ENCODE results near the gene CACNA1E. TPM values are rescaled to one million over a fixed set of nuclear protein-coding genes. Genes with fewer than 3 reads are reported as not detected.
"Not testable (repeated sequence)": the region's sequence is repeated elsewhere in the genome, so short reads cannot be mapped to it uniquely, and the experiment has no call there.

The CACNA1E gene
- total RNA-seq, 1 experiment from 2014 or later = 0.45 TPM

- ChIA-PET CTCF (no interaction called here), POLR2A (no interaction called here)
- H3K27me3 ChIP-seq (replicated peaks; ENCODE audit: control insufficient read depth, insufficient read depth, low read length) = no peaks in the 10 kb centered on the region
- no peaks in the 10 kb centered on the region for H3K36me3 ChIP-seq (ENCODE audit: control insufficient read depth, insufficient read depth, low read length)
- H3K27ac Mint-ChIP-seq (ENCODE audit: unreplicated experiment) = no peak overlapping the region
- no TSS peak for BruUV-seq (replicated peaks)
- no peaks in the 10 kb centered on the region for H3K9me3 ChIP-seq
- no peak overlapping the region for H3K4me3 Mint-ChIP-seq (ENCODE audit: unreplicated experiment)
- TF ChIP-seq CTCF (IDR thresholded peaks at IDR 0.05; ENCODE audit: insufficient read depth in 1 of 2, low read depth in 1 of 2, low read length in 1 of 2, severe bottlenecking in 1 of 2, unreplicated experiment in 1 of 2) = no peak
- peaks cover 8% of the 10 kb centered on the region for H3K4me1 Mint-ChIP-seq (ENCODE audit: low read depth, unreplicated experiment)
- no peak for DNase-seq
- H3K4me3 ChIP-seq (ENCODE audit: low read depth, low read length) = no peak overlapping the region
- H3K4me1 ChIP-seq = no peaks in the 10 kb centered on the region
- H3K9me3 Mint-ChIP-seq (ENCODE audit: unreplicated experiment) = no peaks in the 10 kb centered on the region
- no peaks in the 10 kb centered on the region for H3K36me3 Mint-ChIP-seq (ENCODE audit: insufficient read depth, unreplicated experiment)
- H3K27me3 Mint-ChIP-seq (ENCODE audit: insufficient read depth, unreplicated experiment) = peaks cover 17% of the 10 kb centered on the region
- intact Hi-C loops (cut with micrococcal nuclease; ENCODE audit: unreplicated experiment) = no loop called here
Observed at GRCh38 chr1:181818459-181818858, 335.1 kb downstream of the CACNA1E start.

GRCh38 chr1:181818943-181819342 lies 335.6 kb downstream of the CACNA1E start:
- Mint-ChIP-seq H3K27me3 (ENCODE audit: insufficient read depth, unreplicated experiment) (peaks cover 15% of the 10 kb centered on the region), H3K9me3 (ENCODE audit: unreplicated experiment) (no peaks in the 10 kb centered on the region), H3K4me3 (ENCODE audit: unreplicated experiment) (no peak overlapping the region), H3K4me1 (ENCODE audit: low read depth, unreplicated experiment) (peaks cover 8% of the 10 kb centered on the region), H3K27ac (ENCODE audit: unreplicated experiment) (no peak overlapping the region), H3K36me3 (ENCODE audit: insufficient read depth, unreplicated experiment) (no peaks in the 10 kb centered on the region)
- TF ChIP-seq CTCF (IDR thresholded peaks at IDR 0.05; ENCODE audit: insufficient read depth in 1 of 2, low read depth in 1 of 2, low read length in 1 of 2, severe bottlenecking in 1 of 2, unreplicated experiment in 1 of 2) = no peak
- no peaks in the 10 kb centered on the region for H3K4me1 ChIP-seq
- ChIA-PET POLR2A (no interaction called here), CTCF (no interaction called here)
- no peak overlapping the region for H3K4me3 ChIP-seq (ENCODE audit: low read depth, low read length)
- no peaks in the 10 kb centered on the region for H3K27me3 ChIP-seq (replicated peaks; ENCODE audit: control insufficient read depth, insufficient read depth, low read length)
- no TSS peak for BruUV-seq (replicated peaks)
- H3K9me3 ChIP-seq = no peaks in the 10 kb centered on the region
- intact Hi-C loops (cut with micrococcal nuclease; ENCODE audit: unreplicated experiment) = no loop called here
- no peaks in the 10 kb centered on the region for H3K36me3 ChIP-seq (ENCODE audit: control insufficient read depth, insufficient read depth, low read length)
- no peak for DNase-seq

GRCh38 chr1:181821701-181822100 lies 338.4 kb downstream of the CACNA1E start:
- Histone ChIP-seq H3K4me3 (ENCODE audit: low read depth, low read length) (no peak overlapping the region), H3K36me3 (ENCODE audit: control insufficient read depth, insufficient read depth, low read length) (no peaks in the 10 kb centered on the region), H3K4me1 (no peaks in the 10 kb centered on the region), H3K9me3 (no peaks in the 10 kb centered on the region), H3K27me3 (replicated peaks; ENCODE audit: control insufficient read depth, insufficient read depth, low read length) (no peaks in the 10 kb centered on the region)
- H3K4me1 Mint-ChIP-seq (ENCODE audit: low read depth, unreplicated experiment) = peaks cover 8% of the 10 kb centered on the region
- ChIA-PET CTCF (no interaction called here), POLR2A (no interaction called here)
- no peak overlapping the region for H3K27ac Mint-ChIP-seq (ENCODE audit: unreplicated experiment)
- TF ChIP-seq CTCF (IDR thresholded peaks at IDR 0.05; ENCODE audit: insufficient read depth in 1 of 2, low read depth in 1 of 2, low read length in 1 of 2, severe bottlenecking in 1 of 2, unreplicated experiment in 1 of 2) = no peak
- DNase-seq = no peak
- no TSS peak for BruUV-seq (replicated peaks)
- H3K27me3 Mint-ChIP-seq (ENCODE audit: insufficient read depth, unreplicated experiment) = peaks cover 13% of the 10 kb centered on the region
- H3K9me3 Mint-ChIP-seq (ENCODE audit: unreplicated experiment) = peaks cover 2% of the 10 kb centered on the region
- H3K36me3 Mint-ChIP-seq (ENCODE audit: insufficient read depth, unreplicated experiment) = no peaks in the 10 kb centered on the region
- no peak overlapping the region for H3K4me3 Mint-ChIP-seq (ENCODE audit: unreplicated experiment)
- intact Hi-C loops (cut with micrococcal nuclease; ENCODE audit: unreplicated experiment) = no loop called here

GRCh38 chr1:181832173-181832880 lies 349.0 kb downstream of the CACNA1E start:
- H3K9me3 Mint-ChIP-seq (ENCODE audit: unreplicated experiment) = peaks cover 47% of the 10 kb centered on the region
- CTCF ChIA-PET = not testable (repeated sequence)

More at GRCh38 chr1:181832173-181832880, 349.0 kb downstream of the CACNA1E start:
- peaks cover 17% of the 10 kb centered on the region for H3K27me3 Mint-ChIP-seq (ENCODE audit: insufficient read depth, unreplicated experiment)
- H3K4me3 ChIP-seq (ENCODE audit: low read depth, low read length); POLR2A ChIA-PET; H3K27ac Mint-ChIP-seq (ENCODE audit: unreplicated experiment); intact Hi-C loops (cut with micrococcal nuclease; ENCODE audit: unreplicated experiment); DNase-seq; H3K36me3 Mint-ChIP-seq (ENCODE audit: insufficient read depth, unreplicated experiment); H3K27me3 ChIP-seq (replicated peaks; ENCODE audit: control insufficient read depth, insufficient read depth, low read length); H3K4me3 Mint-ChIP-seq (ENCODE audit: unreplicated experiment); H3K4me1 Mint-ChIP-seq (ENCODE audit: low read depth, unreplicated experiment); H3K4me1 ChIP-seq; BruUV-seq (replicated peaks); H3K9me3 ChIP-seq; H3K36me3 ChIP-seq (ENCODE audit: control insufficient read depth, insufficient read depth, low read length): not testable (repeated sequence)
